K562 (cell line): Measurements from ENCODE around the gene ARHGAP25. TPM values are rescaled to one million over a fixed set of nuclear protein-coding genes. Genes with fewer than 3 reads are reported as not detected.

Source experiments
- ARNT ChIP-seq, 2 experiments: fragments of 450-650 bp; IDR thresholded peaks; 2 replicates each; pipeline ENCODE4 v1.6.1; 2016; ENCODE audit warnings: mild to moderate bottlenecking in 1 of 2
- ATF7 ChIP-seq: fragments of 450-650 bp; IDR thresholded peaks from 2 replicates; pipeline ENCODE4 v1.7.1; 2014; ENCODE audit warnings: mild to moderate bottlenecking, moderate library complexity
- CHD1 ChIP-seq: fragments of 200-600 bp; sonication (generic); IDR thresholded peaks from one replicate; pipeline ENCODE4 v1.6.1; 2012; ENCODE audit warnings: mild to moderate bottlenecking, moderate library complexity, low read length, inconsistent platforms
- GABPA ChIP-seq: fragments of 200-800 bp; sonication (Bioruptor generic); conservative IDR thresholded peaks from 2 replicates; pipeline ENCODE4 v1.6.1; 2016; ENCODE audit warnings: low read depth, missing genetic modification characterization, missing compliant biosample characterization
- GATAD2A ChIP-seq: fragments of 450-650 bp; IDR thresholded peaks from 2 replicates; pipeline ENCODE4 v1.6.1; 2017
- KAT8 ChIP-seq: fragments of 450-650 bp; IDR thresholded peaks from 2 replicates; pipeline ENCODE4 v1.6.1; 2016; ENCODE audit warnings: low read depth, mild to moderate bottlenecking
- NCOA4 ChIP-seq: fragments of 450-650 bp; IDR thresholded peaks from 2 replicates; pipeline ENCODE4 v1.6.1; 2018; ENCODE audit warnings: mild to moderate bottlenecking; ENCODE audit not compliant: partially characterized antibody
- NCOR1 ChIP-seq: fragments of 450-650 bp; IDR thresholded peaks from 2 replicates; pipeline ENCODE4 v1.6.1; 2016; ENCODE audit warnings: mild to moderate bottlenecking, moderate library complexity
- POLR3G ChIP-seq: IDR thresholded peaks from 2 replicates; pipeline ENCODE4 v1.6.1; 2011; ENCODE audit not compliant: insufficient read length, insufficient replicate concordance; ENCODE audit errors: extremely low read depth
- RCOR1 ChIP-seq, 2 experiments: IDR thresholded peaks; 2 replicates each; pipeline ENCODE4 v1.6.1; 2012; ENCODE audit warnings: low read depth in 2 of 2, low read length in 2 of 2, borderline replicate concordance in 1 of 2, improper control_type of control experiment in 1 of 2
- SMARCE1 ChIP-seq: fragments of 450-650 bp; IDR thresholded peaks from 2 replicates; pipeline ENCODE4 v1.7.1; 2016; ENCODE audit warnings: mild to moderate bottlenecking
- SPI1 ChIP-seq: IDR thresholded peaks from 2 replicates; pipeline ENCODE4 v1.6.1; 2011; ENCODE audit warnings: low read depth, low read length, control low read depth, borderline replicate concordance
- TSC22D4 ChIP-seq: fragments of 450-650 bp; IDR thresholded peaks from 2 replicates; pipeline ENCODE4 v1.6.1; 2016; ENCODE audit warnings: missing genetic modification characterization, missing biosample characterization, control low read depth
- ZKSCAN8 ChIP-seq: fragments of 200-800 bp; sonication (Bioruptor generic); IDR thresholded peaks from 2 replicates; pipeline ENCODE4 v1.6.1; 2016; ENCODE audit warnings: missing genetic modification characterization, missing compliant biosample characterization
- ZNF197 ChIP-seq: fragments of 200-800 bp; sonication (Bioruptor generic); IDR thresholded peaks from 2 replicates; pipeline ENCODE4 v1.6.1; 2016; ENCODE audit warnings: low read depth, missing genetic modification characterization, missing compliant biosample characterization
- ZNF395 ChIP-seq: fragments of 200-800 bp; sonication (Bioruptor generic); IDR thresholded peaks from 2 replicates; pipeline ENCODE4 v1.6.1; 2017; ENCODE audit warnings: missing genetic modification characterization, missing compliant biosample characterization
- ZNF518B ChIP-seq: fragments of 250-450 bp; sonication (Bioruptor Pico); IDR thresholded peaks from 2 replicates; pipeline ENCODE4 v1.5.0; 2021; ENCODE audit warnings: mild to moderate bottlenecking, moderate library complexity
- ZNF79 ChIP-seq: fragments of 250-450 bp; sonication (Bioruptor Pico); IDR thresholded peaks from 2 replicates; pipeline ENCODE4 v1.4.0; 2020; ENCODE audit warnings: low read depth, mild to moderate bottlenecking, moderate library complexity
- polyA plus RNA-seq, 8 experiments: library from polyadenylated mRNA; depleted of rRNA in 4 of 8; stranded (reverse) in 5 of 8; unstranded in 3 of 8; fragments of >200 nt; fragmentation: Nextera tagmentation in 2 of 8; fragmentation: Illumina TruSeq in 1 of 8; extraction: Ambion mirVana in 2 of 8; extraction: Trizol in 1 of 8; gene quantifications; 2 replicates each; pipeline versions ENCODE4 v1.2.1 to v1.2.3, GENCODE V29; 2011 to 2014; ENCODE audit warnings: inconsistent platforms in 1 of 8, missing spikeins in 1 of 8
- total RNA-seq, 7 experiments: library from RNA; depleted of rRNA in 6 of 7; stranded (reverse); fragments of >200 nt in 6 of 7; fragmentation: Illumina TruSeq in 2 of 7; extraction: Trizol in 2 of 7; gene quantifications; 2 replicates each; pipeline versions ENCODE4 v1.2.1 to v1.2.3, GENCODE V29; 2011 to 2021; ENCODE audit warnings: low replicate concordance in 1 of 7

Gene ARHGAP25
- total and polyA plus RNA-seq, 9 of the 15 experiments (the other 6 are each of a cell fraction or from before 2014, with no cell fraction given) = 4.9 to 14.8 (median 10.7) TPM

GRCh38 chr2:68832233-68832869, 97.7 kb downstream of the ARHGAP25 start (continued):
- TF ChIP-seq SMARCE1 = no peak
- TF ChIP-seq GABPA (tag) = no peak
- TF ChIP-seq ARNT (IDR thresholded peaks at IDR 0.05) = no peak
- TF ChIP-seq POLR3G = no peak
- TF ChIP-seq KAT8 = no peak
- TF ChIP-seq TSC22D4 (tag) = no peak
- no peak for TF ChIP-seq ZNF518B (CRISPR knock-in tag)
- 0 out of 2 replicates have a peak, but pooled peaks have one; percentile 28 for TF ChIP-seq ATF7
- TF ChIP-seq NCOA4 = no peak
- no peak for TF ChIP-seq GATAD2A
- TF ChIP-seq ZNF79 = no peak
- peak; percentile 17; the same call in 1 of the 2 replicates for TF ChIP-seq ZKSCAN8
- no peak for TF ChIP-seq NCOR1
- TF ChIP-seq ZNF197 (CRISPR knock-in tag) = no peak
- peak; percentile 88 for TF ChIP-seq ZNF395 (CRISPR knock-in tag)
- TF ChIP-seq SPI1 = peak; percentile 54
- no peak for TF ChIP-seq CHD1
- 0 out of 4 replicates have a peak, but pooled peaks of 1 of the 2 experiments have one; percentile 7 for TF ChIP-seq RCOR1 (IDR thresholded peaks at IDR 0.05; ENCODE audit: borderline replicate concordance in 1 of 2, low read depth in 2 of 2, low read length in 2 of 2)
